K562 (cell line): ENCODE data around the gene TANC1. TPM values are rescaled to one million over a fixed set of nuclear protein-coding genes. Genes with fewer than 3 reads are reported as not detected.
A peak's percentile ranks its signal among the peaks of the same experiment; 100 is the strongest.

ENCODE experiments used
- ATAC-seq: fragments of 200-7000 bp; cut with Tn5 transposase; 3 replicates; pipeline ENCODE4 v1.9.1; 2020; ENCODE audit warnings: moderate library complexity
- BruUV-seq: library from RNA; stranded (reverse); fragments of 400-500 nt; replicated peaks from 2 replicates; lab custom pipeline; 2021; lab: Mats Ljungman, UMichigan
- CTCF ChIA-PET: fragments of 300-600 bp; formaldehyde crosslinking; extraction: SDS; loops from one replicate; lab custom pipeline; 2021; ENCODE audit warnings: low intra/inter-chr PET ratio; lab: Yijun Ruan, JAX
- POLR2A ChIA-PET: fragments of 300-600, 350-650 bp; sonication (Branson Sonifier 250); formaldehyde crosslinking; extraction: SDS; loops from one replicate; lab custom pipeline; 2021; ENCODE audit warnings: antibody characterized with exemption, inconsistent platforms; lab: Yijun Ruan, JAX
- DNase-seq, 4 experiments: peaks; one replicate each; pipeline versions ENCODE4 v3.0.0 to v3.0.0-alpha.2; 2011 to 2018; ENCODE audit warnings: low spot score in 3 of 4, mixed read lengths in 3 of 4; ENCODE audit errors: extremely low read depth in 1 of 4
- FAIRE-seq: peaks from 2 replicates; lab custom pipeline; 2011; peaks lifted over from hg19 to GRCh38; lab: Jason Lieb, UNC
- H2AFZ ChIP-seq: 2 replicates; pipeline ENCODE4 v1.6.0; 2011; ENCODE audit warnings: low read depth, low read length, control low read depth, inconsistent platforms
- H3K27ac ChIP-seq: fragments of 200-600 bp; 3 replicates; pipeline ENCODE4 v1.8.0; 2011; ENCODE audit warnings: low read depth, mild to moderate bottlenecking, control low read depth, inconsistent platforms, low read length, moderate library complexity, mixed read lengths; ENCODE audit errors: extremely low read depth
- H3K27me3 ChIP-seq, 2 experiments: fragments of 300-600 bp in 1 of 2; 2 replicates in 1 of 2; 3 replicates in 1 of 2; pipeline versions ENCODE4 v1.6.0 to v1.8.0; 2011; ENCODE audit warnings: inconsistent platforms in 2 of 2, low read length in 2 of 2, mild to moderate bottlenecking in 1 of 2, mixed read lengths in 1 of 2, moderate library complexity in 1 of 2; ENCODE audit not compliant: control insufficient read depth in 2 of 2, insufficient read depth in 2 of 2
- H3K36me3 ChIP-seq: fragments of 300-600 bp; 3 replicates; pipeline ENCODE4 v1.8.0; 2011; ENCODE audit warnings: mild to moderate bottlenecking, low read length, inconsistent platforms; ENCODE audit not compliant: control insufficient read depth, insufficient read depth
- H3K4me1 ChIP-seq, 2 experiments: fragments of 200-600 bp in 1 of 2; replicated peaks in 1 of 2; 2 replicates in 1 of 2; 3 replicates in 1 of 2; pipeline versions ENCODE4 v1.5.1 to v1.8.0; 2011; ENCODE audit warnings: inconsistent platforms in 2 of 2, low read length in 2 of 2, mild to moderate bottlenecking in 1 of 2, mixed read lengths in 1 of 2, moderate library complexity in 1 of 2; ENCODE audit not compliant: control insufficient read depth in 2 of 2, insufficient read depth in 2 of 2
- H3K4me2 ChIP-seq: 2 replicates; pipeline ENCODE4 v1.6.1; 2011; ENCODE audit warnings: low read length, control low read depth, inconsistent platforms, mixed read lengths; ENCODE audit not compliant: insufficient read depth
- H3K4me3 ChIP-seq: fragments of 200-600 bp; sonication (generic), shearing (Covaris generic); 2 replicates; pipeline ENCODE4 v1.5.1; 2016; ENCODE audit warnings: control low read depth, inconsistent platforms
- H3K79me2 ChIP-seq: fragments of 200-600 bp; 3 replicates; pipeline ENCODE4 v1.8.0; 2011; ENCODE audit warnings: low read length, inconsistent platforms; ENCODE audit not compliant: control insufficient read depth, insufficient read depth
- H3K9ac ChIP-seq, 2 experiments: 2 replicates each; pipeline versions ENCODE4 v1.6.0 to v1.6.1; 2011; ENCODE audit warnings: low read depth in 2 of 2, low read length in 2 of 2, control low read depth in 1 of 2, inconsistent platforms in 1 of 2, mild to moderate bottlenecking in 1 of 2, mixed read lengths in 1 of 2; ENCODE audit not compliant: insufficient read depth in 1 of 2
- H3K9me1 ChIP-seq: one replicate; pipeline ENCODE4 v1.6.0; 2011; ENCODE audit warnings: inconsistent platforms, mild to moderate bottlenecking, low read length, moderate library complexity; ENCODE audit not compliant: control insufficient read depth, insufficient read depth
- H3K9me3 ChIP-seq: replicated peaks from 2 replicates; pipeline ENCODE4 v1.5.1; 2011; ENCODE audit warnings: low read depth, low read length, inconsistent platforms; ENCODE audit not compliant: control insufficient read depth, insufficient read depth
- H4K20me1 ChIP-seq: replicated peaks from 2 replicates; pipeline ENCODE4 v1.6.1; 2011; ENCODE audit warnings: low read length, inconsistent platforms, mixed read lengths; ENCODE audit not compliant: control insufficient read depth, insufficient read depth
- CEBPB ChIP-seq: fragments of 450-650 bp; IDR thresholded peaks from 2 replicates; pipeline ENCODE4 v1.6.1; 2016; ENCODE audit warnings: missing genetic modification characterization, missing compliant biosample characterization
- CEBPG ChIP-seq, 3 experiments: fragments of 200-800 bp in 1 of 3; sonication (Bioruptor generic) in 1 of 3; sonication (generic) in 1 of 3; formaldehyde crosslinking in 1 of 3; IDR thresholded peaks in 2 of 3; conservative IDR thresholded peaks in 1 of 3; 2 replicates each; pipeline versions ENCODE4 v1.6.1 to v1.8.0; 2016 to 2022; ENCODE audit warnings: missing compliant biosample characterization in 2 of 3, missing genetic modification characterization in 2 of 3, mild to moderate bottlenecking in 1 of 3, missing genetic modification reagents in 1 of 3
- DPF2 ChIP-seq: fragments of 450-650 bp; IDR thresholded peaks from 2 replicates; pipeline ENCODE4 v1.6.1; 2016
- FOXJ3 ChIP-seq: sonication (generic); formaldehyde crosslinking; IDR thresholded peaks from 2 replicates; pipeline ENCODE4 v1.4.0; 2020; ENCODE audit warnings: mild to moderate bottlenecking, missing genetic modification reagents
- FOXK1 ChIP-seq: sonication (generic); formaldehyde crosslinking; IDR thresholded peaks from 2 replicates; pipeline ENCODE4 v1.8.0; 2022; ENCODE audit warnings: missing genetic modification reagents, mild to moderate bottlenecking, borderline replicate concordance
- PHB ChIP-seq: fragments of 250-450 bp; sonication (Bioruptor Pico); IDR thresholded peaks from 2 replicates; pipeline ENCODE4 v1.5.0; 2021
- U2AF2 ChIP-seq: fragments of 200-400 bp; formaldehyde crosslinking; optimal IDR thresholded peaks from 2 replicates; pipeline ENCODE3; 2017; ENCODE audit warnings: low read depth, mild to moderate bottlenecking, low read length
- ZFP36 ChIP-seq: fragments of 150-350 bp; IDR thresholded peaks from 2 replicates; pipeline ENCODE4 v1.6.1; 2018; ENCODE audit warnings: low read length, low read depth; ENCODE audit not compliant: partially characterized antibody
- WGBS: fragments of 100-300 bp; shearing (Covaris generic); methylation state at CpG from one replicate; pipeline ENCODE4 v1.1.6; 2016; ENCODE audit warnings: low coverage, mixed read lengths; ENCODE audit not compliant: insufficient coverage; ENCODE audit errors: missing lambda C conversion rate; 5-methylcytosine and 5-hydroxymethylcytosine counted together
- in situ Hi-C: fragments of 300-500 bp; cut with MboI; formaldehyde crosslinking; loops from 4 replicates; pipeline ENCODE4 v1.15.0; 2018; ENCODE audit warnings: inconsistent platforms, mixed read lengths
- intact Hi-C: fragments of 100-400 bp; cut with micrococcal nuclease; formaldehyde crosslinking; loops from 2 replicates; pipeline ENCODE4 v1.14.2; 2022
- polyA plus RNA-seq, 8 experiments: library from polyadenylated mRNA; depleted of rRNA in 4 of 8; stranded (reverse) in 5 of 8; unstranded in 3 of 8; fragments of >200 nt; fragmentation: Nextera tagmentation in 2 of 8; fragmentation: Illumina TruSeq in 1 of 8; extraction: Ambion mirVana in 2 of 8; extraction: Trizol in 1 of 8; gene quantifications; 2 replicates each; pipeline versions ENCODE4 v1.2.1 to v1.2.3, GENCODE V29; 2011 to 2014; ENCODE audit warnings: inconsistent platforms in 1 of 8, missing spikeins in 1 of 8
- total RNA-seq, 7 experiments: library from RNA; depleted of rRNA in 6 of 7; stranded (reverse); fragments of >200 nt in 6 of 7; fragmentation: Illumina TruSeq in 2 of 7; extraction: Trizol in 2 of 7; gene quantifications; 2 replicates each; pipeline versions ENCODE4 v1.2.1 to v1.2.3, GENCODE V29; 2011 to 2021; ENCODE audit warnings: low replicate concordance in 1 of 7
- TF ChIP-seq, protein P1 (sequence below), 2 experiments: fragments of 450-650 bp in 1 of 2; sonication (generic) in 1 of 2; formaldehyde crosslinking in 1 of 2; IDR thresholded peaks in 1 of 2; conservative IDR thresholded peaks in 1 of 2; 2 replicates each; pipeline versions ENCODE4 v1.6.1 to v1.8.1; 2016 to 2023; ENCODE audit warnings: mild to moderate bottlenecking in 2 of 2, moderate library complexity in 2 of 2, inconsistent platforms in 1 of 2, missing genetic modification reagents in 1 of 2

TANC1 gene
- total and polyA plus RNA-seq, 9 of the 15 experiments (the other 6 are each of a cell fraction or from before 2014, with no cell fraction given) = under 0.01 to 0.20 (median 0.07) TPM; not detected in 1

GRCh38 chr2:159251296-159252173 is 283.1 kb downstream of the TANC1 start:
- CTCF ChIA-PET = no interaction called here
- in situ Hi-C loops (no loop called here), intact Hi-C loops (no loop called here)
- no peak for DNase-seq
- H3K9ac ChIP-seq = no peak overlapping the region
- peaks cover 12% of the 10 kb centered on the region; the same call in 2 of the 3 replicates for H3K36me3 ChIP-seq
- H3K4me1 ChIP-seq = no peaks in the 10 kb centered on the region
- no peak overlapping the region for H3K4me2 ChIP-seq
- BruUV-seq = no TSS peak
- H4K20me1 ChIP-seq = no peaks in the 10 kb centered on the region
- 78% methylated on average over 12 of the region's 12 CpGs for WGBS
- H2AFZ ChIP-seq = no peak overlapping the region
- H3K9me1 ChIP-seq = no peaks in the 10 kb centered on the region
- no peak overlapping the region for H3K4me3 ChIP-seq
- H3K79me2 ChIP-seq = no peaks in the 10 kb centered on the region
- H3K27me3 ChIP-seq = no peaks in the 10 kb centered on the region
- no peak for FAIRE-seq
- ATAC-seq = no peak
- H3K27ac ChIP-seq = no peak overlapping the region
- POLR2A ChIA-PET = interaction anchor here (1.0 to 1.7 kb wide), 3 partner anchors 9 to 27 kb away, joined by 3 to 5 read pairs (median 4); no protein-coding TSS in a partner anchor
- TF ChIP-seq FOXJ3 (CRISPR knock-in tag) (no peak), CEBPB (peak; percentile 33; the same call in 1 of the 2 replicates), U2AF2 (no peak), ZFP36 (no peak), FOXK1 (CRISPR knock-in tag) (no peak), DPF2 (no peak), CEBPG (CRISPR knock-in tag; IDR thresholded peaks at IDR 0.05) (no peak), CEBPG (tag; conservative IDR thresholded peaks at IDR 0.05 in 1 of 2, IDR thresholded peaks at IDR 0.05 in 1 of 2) (peak; percentile 40 to 75; a peak in 2 of 4 replicates), PHB (no peak)
- TF ChIP-seq, protein P1, sequence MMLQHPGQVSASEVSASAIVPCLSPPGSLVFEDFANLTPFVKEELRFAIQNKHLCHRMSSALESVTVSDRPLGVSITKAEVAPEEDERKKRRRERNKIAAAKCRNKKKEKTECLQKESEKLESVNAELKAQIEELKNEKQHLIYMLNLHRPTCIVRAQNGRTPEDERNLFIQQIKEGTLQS (IDR thresholded peaks at IDR 0.05) = no peak
- TF ChIP-seq, protein P1 (CRISPR knock-in tag; conservative IDR thresholded peaks at IDR 0.05) = no peak
- no peaks in the 10 kb centered on the region for H3K9me3 ChIP-seq
